Activated CD4-positive, alpha-beta memory T cell treated with anti-CD3 and anti-CD28 coated beads for 36 hours (primary cell): Measurements from ENCODE around the gene PTTG1. TPM values are rescaled to one million over a fixed set of nuclear protein-coding genes. Genes with fewer than 3 reads are reported as not detected.

Experiments
- CTCF ChIA-PET: fragments of 350-600 bp; sonication (Branson Sonifier 250); formaldehyde crosslinking; loops from one replicate; lab custom pipeline; 2021; ENCODE audit warnings: antibody characterized with exemption, inconsistent platforms; lab: Charles Lee
- POLR2A ChIA-PET: fragments of 350-600 bp; sonication (Branson Sonifier 250); formaldehyde crosslinking; loops from one replicate; lab custom pipeline; 2021; ENCODE audit warnings: antibody characterized with exemption; lab: Charles Lee
- DNase-seq: peaks from one replicate; pipeline ENCODE4 v3.0.0-alpha.2; 2020
- H3K27ac Mint-ChIP-seq: one replicate; pipeline ENCODE4 v1.8.0; 2021; ENCODE audit warnings: mixed read lengths
- H3K27me3 Mint-ChIP-seq: one replicate; pipeline ENCODE4 v1.8.0; 2021; ENCODE audit warnings: mixed read lengths
- H3K36me3 Mint-ChIP-seq: one replicate; pipeline ENCODE4 v1.8.0; 2021; ENCODE audit warnings: mixed read lengths
- H3K4me1 Mint-ChIP-seq: one replicate; pipeline ENCODE4 v1.8.0; 2021; ENCODE audit warnings: low read depth, mixed read lengths
- H3K4me3 Mint-ChIP-seq: one replicate; pipeline ENCODE4 v1.8.0; 2021; ENCODE audit warnings: mild to moderate bottlenecking, mixed read lengths
- H3K9me3 Mint-ChIP-seq: one replicate; pipeline ENCODE4 v1.8.0; 2021; ENCODE audit warnings: mixed read lengths
- intact Hi-C: fragments of 100-400 bp; cut with micrococcal nuclease; formaldehyde crosslinking; loops from one replicate; pipeline ENCODE4 v1.15.1; 2023
- total RNA-seq, 2 experiments: library from RNA; stranded (reverse); gene quantifications; one replicate each; pipeline ENCODE4 v1.2.3, GENCODE V29; 2021

Gene PTTG1
- total RNA-seq, 2 experiments from 2014 or later, result 228 to 236 TPM

- no peaks in the 10 kb centered on the region for H3K27me3 Mint-ChIP-seq
- POLR2A ChIA-PET, result no interaction called here
- CTCF ChIA-PET, result interaction anchor here (0.7 to 1.0 kb wide), 3 partner anchors 23 to 345 kb away, joined by 3 read pairs; no protein-coding TSS in a partner anchor
- intact Hi-C loops, result no loop called here
- no peak overlapping the region for H3K4me3 Mint-ChIP-seq
- no peaks in the 10 kb centered on the region for H3K36me3 Mint-ChIP-seq
- H3K4me1 Mint-ChIP-seq, result peaks cover 33% of the 10 kb centered on the region
- no peak for DNase-seq
- no peaks in the 10 kb centered on the region for H3K9me3 Mint-ChIP-seq
- no peak overlapping the region for H3K27ac Mint-ChIP-seq
Measured at GRCh38 chr5:160442824-160443431, 21.3 kb downstream of the PTTG1 start.

DNA sequence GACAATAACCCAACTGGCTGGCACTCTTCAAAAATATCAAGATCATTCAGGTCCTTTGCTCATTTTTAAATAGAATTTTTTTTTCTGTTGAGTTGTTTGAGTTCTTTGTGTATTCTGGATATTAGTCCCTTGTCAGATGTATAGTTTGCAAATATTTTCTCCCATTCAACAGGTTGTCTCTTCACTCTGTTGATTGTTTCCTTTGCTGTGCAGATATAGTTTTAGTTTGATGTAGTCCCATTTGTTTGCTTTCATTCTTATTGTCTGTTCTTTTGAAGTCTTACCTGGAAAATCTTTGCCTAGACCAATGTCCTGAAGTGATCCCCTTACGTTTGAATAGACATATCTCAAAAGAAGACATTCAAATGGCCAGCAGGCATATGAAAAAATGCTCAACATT is 22.8 kb downstream of the PTTG1 start:
- H3K4me3 Mint-ChIP-seq, result no peak overlapping the region
- CTCF ChIA-PET, result no interaction called here
- H3K36me3 Mint-ChIP-seq, result no peaks in the 10 kb centered on the region
- no peak overlapping the region for H3K27ac Mint-ChIP-seq
- POLR2A ChIA-PET, result no interaction called here
- H3K4me1 Mint-ChIP-seq, result peaks cover 26% of the 10 kb centered on the region
- intact Hi-C loops, result no loop called here
- no peaks in the 10 kb centered on the region for H3K27me3 Mint-ChIP-seq
- no peak for DNase-seq
- H3K9me3 Mint-ChIP-seq, result no peaks in the 10 kb centered on the region

GRCh38 chr5:160445132-160445531 is 23.5 kb downstream of the PTTG1 start:
- Mint-ChIP-seq H3K27ac (no peak overlapping the region), H3K4me3 (no peak overlapping the region), H3K4me1 (peaks cover 30% of the 10 kb centered on the region), H3K27me3 (no peaks in the 10 kb centered on the region), H3K9me3 (no peaks in the 10 kb centered on the region), H3K36me3 (no peaks in the 10 kb centered on the region)
- DNase-seq, result no peak
- intact Hi-C loops, result no loop called here
- CTCF ChIA-PET, result no interaction called here
- POLR2A ChIA-PET, result no interaction called here

GRCh38 chr5:160445751-160446150 is 24.1 kb downstream of the PTTG1 start:
- H3K4me1 Mint-ChIP-seq, result peaks cover 30% of the 10 kb centered on the region
- ChIA-PET CTCF (no interaction called here), POLR2A (no interaction called here)

DNA sequence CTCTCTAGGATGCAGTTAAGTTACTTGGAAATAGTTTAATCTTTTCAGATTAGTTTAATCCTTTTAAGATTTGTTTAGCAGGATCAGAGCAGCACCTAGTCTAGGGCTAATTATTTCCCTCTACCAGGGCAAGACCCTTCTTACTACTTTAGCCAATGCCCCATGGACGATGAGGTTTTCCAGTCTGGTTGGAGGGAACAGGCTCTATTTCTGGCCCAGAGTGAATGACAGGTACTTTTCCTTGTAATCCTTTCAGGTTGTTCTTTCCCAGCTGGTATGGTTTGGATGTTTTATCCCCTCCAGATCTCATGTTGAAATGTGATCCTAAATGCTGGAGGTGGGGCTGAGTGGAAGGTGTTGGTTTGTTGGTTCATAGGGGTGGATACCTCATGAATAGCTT is 27.2 kb downstream of the PTTG1 start:
- ChIA-PET POLR2A (no interaction called here), CTCF (interaction anchor here (2.3 kb wide), 1 partner anchor 10 kb away, joined by 9 read pairs; no protein-coding TSS in a partner anchor)
- peaks cover 22% of the 10 kb centered on the region for H3K4me1 Mint-ChIP-seq
- intact Hi-C loops, result no loop called here
- no peak for DNase-seq
- no peak overlapping the region for H3K27ac Mint-ChIP-seq
- H3K27me3 Mint-ChIP-seq, result no peaks in the 10 kb centered on the region
- H3K9me3 Mint-ChIP-seq, result no peaks in the 10 kb centered on the region
- no peaks in the 10 kb centered on the region for H3K36me3 Mint-ChIP-seq
- no peak overlapping the region for H3K4me3 Mint-ChIP-seq

More at GRCh38 chr5:160445751-160446150, 24.1 kb downstream of the PTTG1 start:
- H3K9me3 Mint-ChIP-seq, result no peaks in the 10 kb centered on the region
- DNase-seq, result no peak
- intact Hi-C loops, result no loop called here
- H3K4me3 Mint-ChIP-seq, result no peak overlapping the region
- H3K27ac Mint-ChIP-seq, result no peak overlapping the region
- H3K27me3 Mint-ChIP-seq, result no peaks in the 10 kb centered on the region
- no peaks in the 10 kb centered on the region for H3K36me3 Mint-ChIP-seq

GRCh38 chr5:160449458-160449857 is 27.8 kb downstream of the PTTG1 start:
- Mint-ChIP-seq H3K4me3 (no peak overlapping the region), H3K27ac (no peak overlapping the region), H3K4me1 (peaks cover 20% of the 10 kb centered on the region), H3K9me3 (no peaks in the 10 kb centered on the region), H3K27me3 (no peaks in the 10 kb centered on the region), H3K36me3 (no peaks in the 10 kb centered on the region)
- CTCF ChIA-PET, result interaction anchor here (2.3 kb wide), 1 partner anchor 11 kb away, joined by 9 read pairs; no protein-coding TSS in a partner anchor
- POLR2A ChIA-PET, result no interaction called here
- intact Hi-C loops, result no loop called here
- no peak for DNase-seq

- Mint-ChIP-seq H3K27ac (no peak overlapping the region), H3K4me1 (peaks cover 15% of the 10 kb centered on the region), H3K4me3 (no peak overlapping the region), H3K36me3 (no peaks in the 10 kb centered on the region), H3K27me3 (no peaks in the 10 kb centered on the region), H3K9me3 (no peaks in the 10 kb centered on the region)
- CTCF ChIA-PET, result no interaction called here
- POLR2A ChIA-PET, result interaction anchor here (0.6 kb wide), 1 partner anchor 1243 kb away, joined by 3 read pairs; no protein-coding TSS in a partner anchor
- no peak for DNase-seq
- intact Hi-C loops, result no loop called here
Measured at GRCh38 chr5:160450164-160450932, 28.7 kb downstream of the PTTG1 start.

GRCh38 chr5:160451281-160451680 is 29.6 kb downstream of the PTTG1 start:
- ChIA-PET CTCF (no interaction called here), POLR2A (no interaction called here)
- Mint-ChIP-seq H3K36me3 (no peaks in the 10 kb centered on the region), H3K27me3 (no peaks in the 10 kb centered on the region), H3K4me1 (peaks cover 12% of the 10 kb centered on the region), H3K4me3 (no peak overlapping the region), H3K9me3 (no peaks in the 10 kb centered on the region), H3K27ac (no peak overlapping the region)
- intact Hi-C loops, result no loop called here
- no peak for DNase-seq

GRCh38 chr5:160452036-160452435 is 30.4 kb downstream of the PTTG1 start:
- peaks cover 14% of the 10 kb centered on the region for H3K4me1 Mint-ChIP-seq
- H3K27me3 Mint-ChIP-seq, result peaks cover 2% of the 10 kb centered on the region
- H3K27ac Mint-ChIP-seq, result no peak overlapping the region
- intact Hi-C loops, result no loop called here
- POLR2A ChIA-PET, result no interaction called here
- no peak overlapping the region for H3K4me3 Mint-ChIP-seq
- CTCF ChIA-PET, result interaction anchor here (1.0 to 2.6 kb wide), 2 partner anchors 11 to 13 kb away, joined by 3 to 11 read pairs; no protein-coding TSS in a partner anchor
- no peak for DNase-seq
- H3K36me3 Mint-ChIP-seq, result no peaks in the 10 kb centered on the region
- no peaks in the 10 kb centered on the region for H3K9me3 Mint-ChIP-seq

GRCh38 chr5:160452795-160453194 is 31.1 kb downstream of the PTTG1 start:
- no peaks in the 10 kb centered on the region for H3K9me3 Mint-ChIP-seq

GRCh38 chr5:160453751-160454150 is 32.1 kb downstream of the PTTG1 start:
- intact Hi-C loops, result no loop called here
- Mint-ChIP-seq H3K27me3 (peaks cover 2% of the 10 kb centered on the region), H3K9me3 (no peaks in the 10 kb centered on the region), H3K4me3 (no peak overlapping the region), H3K27ac (no peak overlapping the region), H3K36me3 (no peaks in the 10 kb centered on the region), H3K4me1 (peaks cover 14% of the 10 kb centered on the region)
- ChIA-PET POLR2A (no interaction called here), CTCF (interaction anchor here (2.6 kb wide), 1 partner anchor 15 kb away, joined by 11 read pairs; no protein-coding TSS in a partner anchor)
- no peak for DNase-seq

More at GRCh38 chr5:160452795-160453194, 31.1 kb downstream of the PTTG1 start:
- DNase-seq, result no peak
- ChIA-PET CTCF (interaction anchor here (1.0 to 2.6 kb wide), 2 partner anchors 11 to 14 kb away, joined by 3 to 11 read pairs; no protein-coding TSS in a partner anchor), POLR2A (no interaction called here)
- intact Hi-C loops, result no loop called here
- Mint-ChIP-seq H3K27ac (no peak overlapping the region), H3K36me3 (no peaks in the 10 kb centered on the region), H3K27me3 (peaks cover 2% of the 10 kb centered on the region), H3K4me1 (peaks cover 14% of the 10 kb centered on the region), H3K4me3 (no peak overlapping the region)

- Mint-ChIP-seq H3K27me3 (peaks cover 2% of the 10 kb centered on the region), H3K4me3 (no peak overlapping the region)
Measured at GRCh38 chr5:160455600-160455999, 33.9 kb downstream of the PTTG1 start.

More at GRCh38 chr5:160455600-160455999, 33.9 kb downstream of the PTTG1 start:
- peaks cover 10% of the 10 kb centered on the region for H3K4me1 Mint-ChIP-seq
- CTCF ChIA-PET, result no interaction called here
- POLR2A ChIA-PET, result no interaction called here
- intact Hi-C loops, result no loop called here
- no peak overlapping the region for H3K27ac Mint-ChIP-seq
- peaks cover 2% of the 10 kb centered on the region for H3K9me3 Mint-ChIP-seq
- DNase-seq, result no peak
- no peaks in the 10 kb centered on the region for H3K36me3 Mint-ChIP-seq
